ENCODE data around the gene STK36.

STK36 gene

DNA sequence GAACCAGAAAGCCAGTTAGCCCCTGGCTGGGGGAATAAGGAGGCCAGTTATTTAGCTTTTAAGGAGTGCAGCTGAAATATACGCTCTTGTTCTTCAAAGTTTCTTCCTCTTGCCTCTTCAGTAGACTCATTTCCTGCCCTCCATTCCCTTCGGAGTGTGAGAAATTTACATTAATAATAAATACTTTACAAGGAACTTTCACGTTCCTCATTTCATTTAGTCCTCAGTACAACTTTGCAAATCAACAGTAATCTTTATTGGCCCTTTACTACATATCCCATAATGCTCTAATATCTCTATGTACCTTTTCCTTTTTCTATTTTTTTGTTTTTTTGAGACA is 48.5 kb upstream of the STK36 start:
- H3K27me3 ChIP-seq (ENCODE audit: insufficient read depth, poor library complexity, severe bottlenecking), result no peaks in the 10 kb centered on the region
- TF ChIP-seq CTCF (IDR thresholded peaks at IDR 0.05; ENCODE audit: insufficient read depth, low read length), result no peak
- TF ChIP-seq, protein P1, sequence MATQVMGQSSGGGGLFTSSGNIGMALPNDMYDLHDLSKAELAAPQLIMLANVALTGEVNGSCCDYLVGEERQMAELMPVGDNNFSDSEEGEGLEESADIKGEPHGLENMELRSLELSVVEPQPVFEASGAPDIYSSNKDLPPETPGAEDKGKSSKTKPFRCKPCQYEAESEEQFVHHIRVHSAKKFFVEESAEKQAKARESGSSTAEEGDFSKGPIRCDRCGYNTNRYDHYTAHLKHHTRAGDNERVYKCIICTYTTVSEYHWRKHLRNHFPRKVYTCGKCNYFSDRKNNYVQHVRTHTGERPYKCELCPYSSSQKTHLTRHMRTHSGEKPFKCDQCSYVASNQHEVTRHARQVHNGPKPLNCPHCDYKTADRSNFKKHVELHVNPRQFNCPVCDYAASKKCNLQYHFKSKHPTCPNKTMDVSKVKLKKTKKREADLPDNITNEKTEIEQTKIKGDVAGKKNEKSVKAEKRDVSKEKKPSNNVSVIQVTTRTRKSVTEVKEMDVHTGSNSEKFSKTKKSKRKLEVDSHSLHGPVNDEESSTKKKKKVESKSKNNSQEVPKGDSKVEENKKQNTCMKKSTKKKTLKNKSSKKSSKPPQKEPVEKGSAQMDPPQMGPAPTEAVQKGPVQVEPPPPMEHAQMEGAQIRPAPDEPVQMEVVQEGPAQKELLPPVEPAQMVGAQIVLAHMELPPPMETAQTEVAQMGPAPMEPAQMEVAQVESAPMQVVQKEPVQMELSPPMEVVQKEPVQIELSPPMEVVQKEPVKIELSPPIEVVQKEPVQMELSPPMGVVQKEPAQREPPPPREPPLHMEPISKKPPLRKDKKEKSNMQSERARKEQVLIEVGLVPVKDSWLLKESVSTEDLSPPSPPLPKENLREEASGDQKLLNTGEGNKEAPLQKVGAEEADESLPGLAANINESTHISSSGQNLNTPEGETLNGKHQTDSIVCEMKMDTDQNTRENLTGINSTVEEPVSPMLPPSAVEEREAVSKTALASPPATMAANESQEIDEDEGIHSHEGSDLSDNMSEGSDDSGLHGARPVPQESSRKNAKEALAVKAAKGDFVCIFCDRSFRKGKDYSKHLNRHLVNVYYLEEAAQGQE (IDR thresholded peaks at IDR 0.05; ENCODE audit: insufficient replicate concordance, low read depth), result no peak
- TF ChIP-seq SPI1 (IDR thresholded peaks at IDR 0.05; ENCODE audit: borderline replicate concordance, low read depth), result no peak
- TF ChIP-seq POLR2AphosphoS5 (IDR thresholded peaks at IDR 0.05; ENCODE audit: low read depth), result no peak
- TF ChIP-seq GABPA (IDR thresholded peaks at IDR 0.05; ENCODE audit: low read depth), result no peak
- no peak overlapping the region for H3K4me3 ChIP-seq (replicated peaks; ENCODE audit: insufficient read depth, low read length)
- H3K27ac ChIP-seq (replicated peaks), result no peak overlapping the region
- DNase-seq (ENCODE audit: low read depth in 1 of 2, low spot score in 1 of 2), result no peak

- DNase-seq (ENCODE audit: low read depth in 1 of 2, low spot score in 1 of 2), result no peak
- TF ChIP-seq POLR2AphosphoS5 (IDR thresholded peaks at IDR 0.05; ENCODE audit: low read depth) (no peak), SPI1 (IDR thresholded peaks at IDR 0.05; ENCODE audit: borderline replicate concordance, low read depth) (no peak), GABPA (IDR thresholded peaks at IDR 0.05; ENCODE audit: low read depth) (no peak), CTCF (IDR thresholded peaks at IDR 0.05; ENCODE audit: insufficient read depth, low read length) (no peak)
- TF ChIP-seq, protein P1 (IDR thresholded peaks at IDR 0.05; ENCODE audit: insufficient replicate concordance, low read depth), result no peak
- H3K4me3 ChIP-seq (replicated peaks; ENCODE audit: insufficient read depth, low read length), result no peak overlapping the region
- no peaks in the 10 kb centered on the region for H3K27me3 ChIP-seq (ENCODE audit: insufficient read depth, poor library complexity, severe bottlenecking)
- no peak overlapping the region for H3K27ac ChIP-seq (replicated peaks)
Observed at GRCh38 chr2:218626369-218626768, 45.5 kb upstream of the STK36 start.

DNA sequence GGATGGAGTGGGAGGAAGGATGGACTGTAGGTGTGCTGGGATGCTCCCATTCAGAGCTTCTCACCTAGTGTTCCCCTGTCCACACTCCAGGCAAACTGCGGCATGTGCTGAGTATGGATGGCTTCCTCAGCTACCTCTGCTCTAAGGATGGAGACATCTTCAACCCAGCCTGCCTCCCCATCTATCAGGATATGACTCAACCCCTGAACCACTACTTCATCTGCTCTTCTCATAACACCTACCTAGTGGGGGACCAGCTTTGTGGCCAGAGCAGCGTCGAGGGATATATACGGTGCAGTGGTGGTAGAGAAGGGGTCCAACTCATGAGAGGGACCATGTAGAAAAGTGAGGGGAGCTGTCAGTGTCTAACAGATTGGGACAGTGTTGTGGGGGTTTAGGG is 43.9 kb upstream of the STK36 start:
- Histone ChIP-seq H3K4me3 (replicated peaks; ENCODE audit: insufficient read depth, low read length) (no peak overlapping the region), H3K27me3 (ENCODE audit: insufficient read depth, poor library complexity, severe bottlenecking) (no peaks in the 10 kb centered on the region), H3K27ac (replicated peaks) (no peak overlapping the region)
- no peak for DNase-seq (ENCODE audit: low read depth in 1 of 2, low spot score in 1 of 2)
- TF ChIP-seq CTCF (IDR thresholded peaks at IDR 0.05; ENCODE audit: insufficient read depth, low read length) (no peak), POLR2AphosphoS5 (IDR thresholded peaks at IDR 0.05; ENCODE audit: low read depth) (no peak), GABPA (IDR thresholded peaks at IDR 0.05; ENCODE audit: low read depth) (no peak), SPI1 (IDR thresholded peaks at IDR 0.05; ENCODE audit: borderline replicate concordance, low read depth) (no peak)
- TF ChIP-seq, protein P1 (IDR thresholded peaks at IDR 0.05; ENCODE audit: insufficient replicate concordance, low read depth), result no peak
